Activated T-helper 9 cell treated with anti-CD3 and anti-CD28 coated beads, Interleukin-2, amount 50 U/mL, for 16 hours (primary cell): Measurements from ENCODE around the gene PPP2R2C.

ENCODE experiments used
- DNase-seq: peaks from one replicate; pipeline ENCODE4 v3.0.0-alpha.2; 2020; ENCODE audit warnings: low read depth

The PPP2R2C gene

GRCh38 chr4:6329478-6330383 lies 142.7 kb downstream of the PPP2R2C start:
- DNase-seq, result no peak

- DNase-seq, result no peak
Observed at GRCh38 chr4:6328526-6328925, 143.9 kb downstream of the PPP2R2C start.

- peak; percentile 70 for DNase-seq
Observed at GRCh38 chr4:6327220-6327917, 145.0 kb downstream of the PPP2R2C start.

GRCh38 chr4:6326312-6327060 lies 145.9 kb downstream of the PPP2R2C start:
- no peak for DNase-seq

GRCh38 chr4:6325788-6326290 lies 146.6 kb downstream of the PPP2R2C start:
- DNase-seq, result no peak

GRCh38 chr4:6324999-6325787 lies 147.2 kb downstream of the PPP2R2C start:
- no peak for DNase-seq

- no peak for DNase-seq
Observed at GRCh38 chr4:6324461-6324998, 147.9 kb downstream of the PPP2R2C start.

- no peak for DNase-seq
Observed at GRCh38 chr4:6322761-6323566, 149.4 kb downstream of the PPP2R2C start.

- DNase-seq, result no peak
Observed at GRCh38 chr4:6322067-6322760, 150.2 kb downstream of the PPP2R2C start.

GRCh38 chr4:6321361-6321760 lies 151.1 kb downstream of the PPP2R2C start:
- no peak for DNase-seq

GRCh38 chr4:6320663-6321062 lies 151.8 kb downstream of the PPP2R2C start:
- DNase-seq, result no peak

- no peak for DNase-seq
Observed at GRCh38 chr4:6319530-6320150, 152.8 kb downstream of the PPP2R2C start.

GRCh38 chr4:6318206-6318605 lies 154.2 kb downstream of the PPP2R2C start:
- DNase-seq, result no peak

- DNase-seq, result no peak
Observed at GRCh38 chr4:6316461-6317003, 155.9 kb downstream of the PPP2R2C start.

- no peak for DNase-seq
Observed at GRCh38 chr4:6313216-6313615, 159.2 kb downstream of the PPP2R2C start.

GRCh38 chr4:6309777-6310176 lies 162.6 kb downstream of the PPP2R2C start:
- DNase-seq, result no peak

- DNase-seq, result no peak
Observed at GRCh38 chr4:6308899-6309643, 163.3 kb downstream of the PPP2R2C start.

GRCh38 chr4:6307891-6308290 lies 164.5 kb downstream of the PPP2R2C start:
- DNase-seq, result no peak
